IMR-90 (cell line): ENCODE measurements around the gene MAML1. TPM values are rescaled to one million over a fixed set of nuclear protein-coding genes. Genes with fewer than 3 reads are reported as not detected.

Experiments used
- ATAC-seq: fragments of 200-7000 bp; cut with Tn5 transposase; 2 replicates; pipeline ENCODE4 v1.9.1; 2020; ENCODE audit warnings: low read depth, mild to moderate bottlenecking, moderate library complexity
- BruUV-seq: library from RNA; stranded (reverse); fragments of 400-500 nt; replicated peaks from 2 replicates; lab custom pipeline; 2021; lab: Mats Ljungman, UMichigan
- CTCF ChIA-PET: fragments of 300-600 bp; formaldehyde crosslinking; extraction: SDS; loops from one replicate; lab custom pipeline; 2021; ENCODE audit warnings: antibody characterized with exemption; lab: Yijun Ruan, JAX
- POLR2A ChIA-PET: fragments of 300-600 bp; sonication (Branson Sonifier 250); formaldehyde crosslinking; loops from one replicate; lab custom pipeline; 2022; ENCODE audit warnings: antibody characterized with exemption; ENCODE audit not compliant: unreplicated experiment; lab: Charles Lee
- DNase-seq: peaks from one replicate; pipeline ENCODE4 v3.0.0; 2013
- H2AFZ ChIP-seq: replicated peaks from 2 replicates; pipeline ENCODE3; 2013; ENCODE audit warnings: low read length, mild to moderate bottlenecking; ENCODE audit not compliant: poor library complexity
- H2AK5ac ChIP-seq: 2 replicates; pipeline ENCODE4 v1.6.1; 2013; ENCODE audit warnings: low read depth, low read length, inconsistent platforms
- H2AK9ac ChIP-seq: replicated peaks from 2 replicates; pipeline ENCODE3; 2013; ENCODE audit warnings: mild to moderate bottlenecking, low read depth, low read length, moderate library complexity; ENCODE audit not compliant: poor library complexity
- H2BK120ac ChIP-seq: 2 replicates; pipeline ENCODE4 v1.6.1; 2013; ENCODE audit warnings: low read depth, low read length, inconsistent platforms
- H2BK15ac ChIP-seq: 3 replicates; pipeline ENCODE4 v1.6.1; 2013; ENCODE audit warnings: low read depth, low read length, inconsistent platforms
- H2BK20ac ChIP-seq: 2 replicates; pipeline ENCODE4 v1.6.1; 2013; ENCODE audit warnings: low read depth, mild to moderate bottlenecking, inconsistent platforms, low read length, moderate library complexity
- H2BK5ac ChIP-seq: 2 replicates; pipeline ENCODE4 v1.6.1; 2013; ENCODE audit warnings: mild to moderate bottlenecking, low read depth, low read length, inconsistent platforms; ENCODE audit not compliant: poor library complexity, severe bottlenecking
- H3K14ac ChIP-seq: replicated peaks from 2 replicates; pipeline ENCODE4 v1.6.1; 2013; ENCODE audit warnings: low read depth, low read length, inconsistent platforms
- H3K18ac ChIP-seq: 2 replicates; pipeline ENCODE4 v1.6.1; 2013; ENCODE audit warnings: low read depth, low read length, control low read depth
- H3K23ac ChIP-seq: 2 replicates; pipeline ENCODE4 v1.6.1; 2013; ENCODE audit warnings: low read depth, low read length, inconsistent platforms
- H3K27ac ChIP-seq: 2 replicates; pipeline ENCODE4 v1.5.1; 2013; ENCODE audit warnings: mild to moderate bottlenecking, control low read depth, low read length; ENCODE audit not compliant: insufficient read depth
- H3K27me3 ChIP-seq: 2 replicates; pipeline ENCODE4 v1.6.1; 2013; ENCODE audit warnings: low read length; ENCODE audit not compliant: control insufficient read depth, insufficient read depth
- H3K36me3 ChIP-seq: 2 replicates; pipeline ENCODE4 v1.6.1; 2013; ENCODE audit warnings: low read length, mixed read lengths; ENCODE audit not compliant: control insufficient read depth, insufficient read depth
- H3K4ac ChIP-seq: 2 replicates; pipeline ENCODE4 v1.6.1; 2013; ENCODE audit warnings: low read depth, low read length, inconsistent platforms
- H3K4me1 ChIP-seq: 2 replicates; pipeline ENCODE4 v1.6.1; 2013; ENCODE audit warnings: low read length, mixed read lengths; ENCODE audit not compliant: control insufficient read depth, insufficient read depth
- H3K4me2 ChIP-seq: 2 replicates; pipeline ENCODE4 v1.6.1; 2013; ENCODE audit warnings: low read depth, mild to moderate bottlenecking, control low read depth, low read length, moderate library complexity
- H3K4me3 ChIP-seq: 2 replicates; pipeline ENCODE4 v1.5.1; 2013; ENCODE audit warnings: low read depth, mild to moderate bottlenecking, control low read depth, low read length, moderate library complexity; ENCODE audit not compliant: insufficient read depth
- H3K56ac ChIP-seq: 2 replicates; pipeline ENCODE4 v1.6.1; 2013; ENCODE audit warnings: low read length, inconsistent platforms; ENCODE audit not compliant: insufficient read depth; ENCODE audit errors: extremely low read depth
- H3K79me1 ChIP-seq, 2 experiments: 2 replicates each; pipeline ENCODE4 v1.6.1; 2013; ENCODE audit warnings: low read length in 2 of 2, inconsistent platforms in 1 of 2, low read depth in 1 of 2
- H3K9ac ChIP-seq: 2 replicates; pipeline ENCODE4 v1.6.1; 2013; ENCODE audit warnings: low read depth, low read length, control low read depth
- H3K9me1 ChIP-seq: 2 replicates; pipeline ENCODE4 v1.6.1; 2013; ENCODE audit warnings: low read length, inconsistent platforms; ENCODE audit not compliant: insufficient read depth
- H3K9me3 ChIP-seq: 2 replicates; pipeline ENCODE4 v1.6.1; 2013; ENCODE audit warnings: low read length; ENCODE audit not compliant: control insufficient read depth, insufficient read depth
- H4K20me1 ChIP-seq: 2 replicates; pipeline ENCODE4 v1.6.1; 2013; ENCODE audit warnings: low read length, inconsistent platforms; ENCODE audit not compliant: insufficient read depth
- H4K5ac ChIP-seq: 2 replicates; pipeline ENCODE4 v1.6.1; 2013; ENCODE audit warnings: mild to moderate bottlenecking, low read depth, low read length, control low read depth
- H4K8ac ChIP-seq, 2 experiments: 2 replicates each; pipeline ENCODE4 v1.6.1; 2013; ENCODE audit warnings: low read depth in 2 of 2, low read length in 2 of 2, control low read depth in 1 of 2, inconsistent platforms in 1 of 2
- H4K91ac ChIP-seq: 2 replicates; pipeline ENCODE4 v1.6.1; 2013; ENCODE audit warnings: low read depth, low read length, inconsistent platforms; ENCODE audit not compliant: insufficient read depth
- RCOR1 ChIP-seq: IDR thresholded peaks from 2 replicates; pipeline ENCODE4 v1.6.1; 2012; ENCODE audit warnings: mild to moderate bottlenecking, low read length, improper control_type of control experiment; ENCODE audit not compliant: insufficient replicate concordance
- WGBS, 2 experiments: methylation state at CpG; one replicate each; pipeline versions ENCODE4 v1.1.5 to v1.1.7; 2013; ENCODE audit warnings: missing lambda C conversion rate in 2 of 2; ENCODE audit not compliant: insufficient read length in 1 of 2; ENCODE audit errors: extremely low coverage in 2 of 2; 5-methylcytosine and 5-hydroxymethylcytosine counted together
- dilution Hi-C: fragments of 300-500 bp; cut with HindIII; formaldehyde crosslinking; loops from one replicate; pipeline ENCODE4 v1.14.3; 2018; ENCODE audit warnings: low sequenced_read_pairs; ENCODE audit not compliant: unreplicated experiment
- in situ Hi-C: fragments of 300-500 bp; cut with MboI; formaldehyde crosslinking; loops from 3 replicates; pipeline ENCODE4 v1.14.3; 2019; ENCODE audit warnings: low sequenced_read_pairs, inconsistent platforms, mixed read lengths
- intact Hi-C: fragments of 100-400 bp; cut with micrococcal nuclease; formaldehyde crosslinking; loops from 2 replicates; pipeline ENCODE4 v1.10.0; 2022
- polyA plus RNA-seq, 3 experiments: library from polyadenylated mRNA; depleted of rRNA; stranded (reverse); fragments of >200 nt; gene quantifications; 2 replicates each; pipeline ENCODE4 v1.2.3, GENCODE V29; 2012; ENCODE audit warnings: low replicate concordance in 1 of 3
- total RNA-seq: library from RNA; depleted of rRNA; stranded (reverse); fragments of >200 nt; gene quantifications from 2 replicates; pipeline ENCODE4 v1.2.3, GENCODE V29; 2012

MAML1 gene
- total and polyA plus RNA-seq, 2 of the 4 experiments (the other 2 are of a cell fraction): 4.7 to 10.2 TPM

- Histone ChIP-seq H2AK5ac (no peak overlapping the region), H3K9ac (no peak overlapping the region), H3K27ac (no peak overlapping the region), H3K36me3 (peaks cover 9% of the 10 kb centered on the region), H2AK9ac (no peak overlapping the region), H2BK120ac (no peak overlapping the region), H3K79me1 (peaks cover 16 to 53% of the 10 kb centered on the region in 2 experiments), H3K14ac (no peak overlapping the region), H2BK15ac (no peak overlapping the region), H4K20me1 (peaks cover 66% of the 10 kb centered on the region), H3K27me3 (no peaks in the 10 kb centered on the region), H3K4ac (no peak overlapping the region), H4K91ac (no peak overlapping the region), H4K8ac (no peak overlapping the region), H2AFZ (no peak overlapping the region), H2BK5ac (no peak overlapping the region), H3K4me2 (no peak overlapping the region), H2BK20ac (no peak overlapping the region), H3K9me1 (peaks cover 9% of the 10 kb centered on the region), H3K4me1 (peaks cover 2% of the 10 kb centered on the region; the same call in 1 of the 2 replicates), H3K56ac (no peak overlapping the region), H3K9me3 (no peaks in the 10 kb centered on the region), H3K18ac (no peak overlapping the region), H4K5ac (no peak overlapping the region), H3K4me3 (no peak overlapping the region), H3K23ac (no peak overlapping the region)
- TF ChIP-seq RCOR1: no peak
- ChIA-PET CTCF (interaction anchor here (1.4 kb wide), 1 partner anchor 13 kb away, joined by 4 read pairs; no protein-coding TSS in a partner anchor), POLR2A (no interaction called here)
- BruUV-seq: no TSS peak
- intact Hi-C loops: no loop called here
- DNase-seq: no peak
- no peak for ATAC-seq
- WGBS, 2 experiments: 100% methylated on average over 2 of the region's 8 CpGs; no CpG with 5 or more reads in 1 of the 2 experiments
- dilution Hi-C loops: no loop called here
- in situ Hi-C loops: no loop called here
These were observed 17.4 kb downstream of the MAML1 start for GRCh38 chr5:179749857-179750508.
